SH-SY5Y (cell line): ENCODE data around the gene SUSD6.

Source experiments
- GATA2 ChIP-seq: IDR thresholded peaks from 2 replicates; pipeline ENCODE4 v1.6.1; 2011; ENCODE audit warnings: mild to moderate bottlenecking, low read depth, low read length
- GATA3 ChIP-seq: IDR thresholded peaks from 2 replicates; pipeline ENCODE4 v1.6.1; 2011; ENCODE audit warnings: low read depth, mild to moderate bottlenecking, low read length, moderate library complexity

GRCh38 chr14:69673578-69674305, 62.3 kb downstream of the SUSD6 start:
- TF ChIP-seq GATA3 = no peak
- TF ChIP-seq GATA2 = no peak
